GM12872 (cell line): Measurements from ENCODE around the gene BMPR1B.

Experiments used
- CTCF ChIP-seq: IDR thresholded peaks from 3 replicates; pipeline ENCODE4 v1.5.1; 2011; ENCODE audit warnings: low read depth, mild to moderate bottlenecking, low read length, moderate library complexity; ENCODE audit not compliant: insufficient read depth

The BMPR1B gene

GRCh38 chr4:95114521-95114920 lies 356.8 kb downstream of the BMPR1B start:
- TF ChIP-seq CTCF = no peak

- TF ChIP-seq CTCF = no peak
Measured at GRCh38 chr4:95118497-95118896, 360.7 kb downstream of the BMPR1B start.

- TF ChIP-seq CTCF = no peak
Measured at GRCh38 chr4:95120456-95120855, 362.7 kb downstream of the BMPR1B start.

- TF ChIP-seq CTCF = no peak
Measured at GRCh38 chr4:95122001-95122400, 364.2 kb downstream of the BMPR1B start.

GRCh38 chr4:95124906-95125504 lies 367.2 kb downstream of the BMPR1B start:
- TF ChIP-seq CTCF = 0 out of 3 replicates have a peak, but pooled peaks have one; percentile 15

- TF ChIP-seq CTCF = no peak
Measured at GRCh38 chr4:95129031-95129430, 371.3 kb downstream of the BMPR1B start.

GRCh38 chr4:95129821-95130311 lies 372.1 kb downstream of the BMPR1B start:
- TF ChIP-seq CTCF = no peak
